Cardiac septum (tissue), 1 donor: ENCODE measurements around the gene SEPTIN12. TPM values are rescaled to one million over a fixed set of nuclear protein-coding genes. Genes with fewer than 3 reads are reported as not detected.

Source experiments
- DNase-seq: peaks from one replicate; pipeline ENCODE4 v3.0.0-alpha.2; 2020; ENCODE audit warnings: low spot score
- intact Hi-C: fragments of 100-400 bp; cut with DNase I; formaldehyde crosslinking; loops from one replicate; pipeline ENCODE4 v1.14.0; 2022
- total RNA-seq: library from RNA; stranded (reverse); fragmentation: NEBNext Ultra II Directional; extraction: Animal tissue kit (Norgen Biotek cat#: 25700); gene quantifications from one replicate; pipeline ENCODE4 v1.2.1, GENCODE V29; 2021
- donor health status: DM: no; HTN: no; CAD: no.

Gene SEPTIN12
- total RNA-seq, 1 donor from 2014 or later = not detected

- intact Hi-C loops = loop anchor here (10.0 kb wide), 3 partner anchors 69 to 151 kb away; partner anchors contain the start of genes ANKS3, DNAAF8, NUDT16L1 and SEC14L5
- DNase-seq = no peak
Measured at GRCh38 chr16:4803898-4804762, 16.0 kb upstream of the SEPTIN12 start.

DNA sequence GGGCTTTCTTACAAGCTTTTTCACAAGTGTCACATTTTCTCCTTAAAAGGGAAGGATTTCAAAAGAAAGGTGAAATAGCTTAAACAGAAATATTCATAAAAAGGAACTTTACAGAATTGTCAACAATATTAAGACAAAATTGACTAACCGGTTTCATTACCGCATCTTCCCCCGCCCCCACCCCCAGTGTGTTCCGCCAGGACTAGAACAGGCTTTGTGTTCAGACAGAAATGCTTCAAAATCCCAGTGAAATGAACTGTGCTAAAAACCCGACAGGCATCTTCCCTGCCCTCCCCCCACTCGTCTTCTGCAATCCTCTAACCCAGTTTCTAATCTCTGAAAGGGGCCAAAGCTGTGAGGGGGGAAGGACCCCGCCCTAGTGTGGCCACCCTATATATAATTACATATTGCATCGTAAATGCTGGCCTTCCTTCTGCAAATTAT is 15.3 kb upstream of the SEPTIN12 start:
- intact Hi-C loops = loop anchor here (10.0 kb wide), 3 partner anchors 69 to 151 kb away; partner anchors contain the start of genes ANKS3, DNAAF8, NUDT16L1 and SEC14L5
- DNase-seq = no peak

GRCh38 chr16:4802659-4803287 is 14.6 kb upstream of the SEPTIN12 start:
- DNase-seq = peak; percentile 96
- intact Hi-C loops = loop anchor here (1.0 to 10.0 kb wide), 5 partner anchors 35 to 152 kb away; partner anchors contain the start of genes ANKS3, DNAAF8, NUDT16L1 and SEC14L5

DNA sequence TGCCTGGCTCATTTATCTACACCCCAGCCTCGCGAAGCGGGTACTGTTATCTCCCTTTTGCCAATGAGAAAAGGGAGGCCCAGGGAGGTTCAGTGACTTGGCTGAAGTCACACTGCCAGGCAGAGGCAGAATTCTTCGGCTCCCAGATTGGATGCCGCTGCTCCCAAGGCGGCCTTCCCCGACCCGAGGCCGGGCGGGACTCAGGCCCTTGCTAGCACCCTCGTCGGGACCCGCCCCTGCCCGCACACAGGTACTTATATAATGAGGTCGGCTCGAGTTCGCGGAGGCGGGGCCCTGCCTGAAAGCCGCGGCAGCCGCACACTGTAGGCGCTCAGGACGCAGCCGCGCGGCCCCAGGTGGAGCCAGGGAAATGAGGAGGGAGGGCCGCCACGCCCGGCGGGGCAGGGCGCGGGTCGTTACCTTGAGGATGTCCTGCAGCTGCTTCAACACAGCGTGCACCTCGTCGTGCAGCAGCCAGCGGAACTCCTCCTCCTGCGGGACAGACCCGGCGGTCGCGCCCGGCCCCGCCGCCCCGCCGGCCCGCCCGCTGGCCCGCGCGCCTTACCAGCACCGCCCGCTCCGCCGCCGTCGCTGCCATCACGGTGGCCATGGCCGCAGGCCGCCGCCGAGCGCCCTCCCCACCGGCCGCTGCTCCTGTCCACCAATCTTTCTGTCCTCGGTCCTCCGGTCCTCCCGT is 14.0 kb upstream of the SEPTIN12 start, which contains the start of gene ROGDI:
ROGDI (minus strand) TSS at position 672 of the 697 bp plus-strand sequence; CDS start at position 610, 62 bp downstream.
- DNase-seq = peak; percentile 90
- intact Hi-C loops = loop anchor here (1.0 to 10.0 kb wide), 5 partner anchors 35 to 153 kb away; partner anchors contain the start of genes ANKS3, DNAAF8, NUDT16L1 and SEC14L5

DNA sequence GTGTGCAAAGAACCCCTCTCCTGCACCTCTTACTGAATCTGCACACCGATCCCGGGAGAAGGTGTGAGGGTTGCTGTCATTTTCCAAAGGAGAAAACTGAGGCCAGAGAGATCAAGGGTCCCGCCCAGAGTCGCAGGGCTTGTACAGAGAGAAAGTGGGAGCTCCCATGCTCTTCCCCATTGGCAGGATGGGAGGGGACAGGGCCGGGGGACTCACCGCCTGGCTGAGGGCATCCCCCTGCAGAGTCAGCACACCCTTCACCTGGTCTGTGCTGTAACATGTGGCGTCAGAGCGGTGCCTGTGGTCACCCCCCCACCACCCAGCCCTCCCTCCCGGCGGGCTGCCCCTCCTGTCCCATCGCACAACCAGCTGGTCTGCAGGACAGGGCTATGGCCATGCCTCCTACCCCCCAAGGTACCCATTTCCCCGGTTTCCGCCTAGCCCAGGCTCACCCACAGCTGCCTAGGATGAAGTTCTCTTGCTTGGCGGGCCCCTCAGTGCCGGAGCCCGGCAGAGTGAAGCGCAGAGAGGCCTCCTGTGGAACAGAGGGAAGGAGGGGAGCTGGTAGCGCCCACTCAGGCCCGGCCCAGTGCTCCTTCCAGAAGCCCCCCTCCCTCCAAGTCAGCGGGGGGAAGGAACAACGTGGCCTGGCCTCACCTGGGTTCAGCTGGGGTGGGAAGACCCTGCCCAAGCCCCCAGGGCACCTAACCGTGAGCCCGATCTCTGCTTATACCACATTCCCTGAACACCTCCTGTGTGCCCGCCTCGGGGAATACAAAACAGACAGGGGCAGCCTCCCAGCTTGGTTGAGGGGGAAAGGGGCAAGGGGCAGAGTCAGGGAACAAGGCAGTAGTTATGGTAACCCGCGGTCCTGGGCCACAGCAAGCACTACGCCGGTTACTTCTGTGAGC is 13.2 kb upstream of the SEPTIN12 start:
- intact Hi-C loops = loop anchor here (10.0 kb wide), 3 partner anchors 67 to 153 kb away; partner anchors contain the start of genes ANKS3, DNAAF8, NUDT16L1 and SEC14L5
- no peak for DNase-seq

DNA sequence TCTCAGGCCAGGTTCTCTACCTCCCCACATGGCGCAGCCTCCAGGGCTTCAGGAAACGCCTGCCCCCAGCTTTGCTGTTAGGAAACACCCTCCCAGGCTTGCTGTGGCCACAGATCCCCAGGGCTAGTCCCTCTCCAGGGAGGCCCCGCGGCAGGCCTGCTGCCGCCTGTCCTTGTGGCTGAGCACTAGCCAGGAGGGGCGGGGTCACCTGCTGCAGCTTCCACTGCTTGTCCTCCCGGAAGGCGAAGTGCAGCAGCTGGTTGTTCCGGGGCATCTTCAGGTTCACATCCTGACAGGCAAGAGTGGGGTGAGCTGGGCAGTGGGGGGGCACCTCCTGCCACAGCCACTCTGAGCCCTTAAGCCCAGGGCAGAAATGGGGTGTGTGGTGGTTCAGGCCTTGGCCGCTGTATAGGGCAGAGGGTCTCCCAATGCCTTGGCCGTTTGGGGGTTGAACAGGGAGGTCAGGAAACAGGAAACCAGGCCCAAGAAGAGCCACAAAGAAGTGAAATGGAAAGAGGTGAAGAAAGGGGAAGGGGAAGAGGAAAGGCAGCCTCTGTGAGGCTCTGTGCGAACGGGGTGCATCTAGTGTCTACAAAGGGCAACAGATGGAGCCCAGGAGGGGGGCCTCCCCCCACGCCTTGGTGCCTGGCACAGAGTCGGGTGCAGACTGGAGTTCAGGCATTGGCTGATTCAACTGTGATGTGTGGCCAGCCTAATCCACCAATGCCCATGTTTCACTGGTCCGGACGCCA is 12.3 kb upstream of the SEPTIN12 start:
- peak; percentile 83 for DNase-seq
- intact Hi-C loops = loop anchor here (10.0 kb wide), 3 partner anchors 66 to 154 kb away; partner anchors contain the start of genes ANKS3, DNAAF8, NUDT16L1 and SEC14L5

DNA sequence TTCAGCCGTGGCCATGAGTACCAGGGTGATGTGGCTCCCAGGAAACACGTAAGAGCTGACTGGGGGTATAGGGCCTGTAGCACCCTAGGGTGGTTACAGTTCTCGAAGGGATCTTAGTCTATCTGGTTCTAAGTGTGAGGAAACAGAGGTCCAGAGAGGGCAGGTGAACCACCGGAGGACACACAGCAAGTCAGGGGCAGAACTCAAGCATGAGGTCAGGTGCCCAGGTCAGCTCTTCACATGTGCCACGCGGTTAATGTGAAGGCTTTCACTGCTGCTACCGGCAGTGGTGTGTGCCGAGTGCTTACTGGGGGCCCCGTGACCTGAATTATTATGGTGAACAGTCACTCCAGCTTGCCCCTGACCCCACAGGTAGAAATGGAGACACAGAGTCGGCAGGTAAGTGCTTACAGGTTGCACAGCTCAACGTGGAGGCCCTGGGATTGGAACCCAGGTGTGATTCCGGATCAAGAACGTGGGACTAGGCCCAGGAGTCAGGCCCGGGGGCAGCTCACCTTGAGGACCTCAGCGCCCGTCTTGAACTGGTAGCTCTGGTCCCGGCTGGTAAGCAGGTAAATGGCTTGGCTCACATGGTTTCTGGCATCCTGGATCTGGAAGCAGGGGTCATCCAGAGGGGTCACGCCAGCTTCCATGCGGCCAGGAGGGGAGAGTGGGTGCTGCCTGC is 11.2 kb upstream of the SEPTIN12 start:
- intact Hi-C loops = no loop called here
- DNase-seq = no peak

GRCh38 chr16:4798456-4798855 is 10.3 kb upstream of the SEPTIN12 start:
- intact Hi-C loops = no loop called here
- DNase-seq = no peak

DNA sequence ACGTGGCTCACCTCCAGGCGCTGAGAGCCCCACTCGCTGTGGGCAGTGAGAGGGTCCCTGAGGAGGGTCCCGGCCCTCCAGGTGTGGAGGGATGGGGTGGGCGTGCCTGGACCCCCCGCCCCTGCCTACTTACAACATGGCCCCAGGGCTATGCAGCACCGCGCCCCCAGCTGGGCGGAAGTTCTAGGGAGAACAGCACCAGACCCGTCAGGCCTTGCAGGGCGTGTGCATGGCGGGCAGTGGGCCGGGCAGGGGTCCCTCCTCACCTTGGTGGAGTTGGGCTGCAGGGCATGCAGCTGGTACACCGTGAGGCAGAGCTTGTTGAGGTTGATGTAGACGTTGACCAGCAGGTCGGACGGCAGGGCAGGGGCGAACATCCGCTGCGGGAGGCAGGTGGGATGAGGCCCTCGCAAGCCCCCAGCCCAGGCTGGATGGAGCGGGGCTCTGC is 9.7 kb upstream of the SEPTIN12 start:
- intact Hi-C loops = no loop called here
- no peak for DNase-seq

GRCh38 chr16:4796982-4797804 is 9.0 kb upstream of the SEPTIN12 start:
- intact Hi-C loops = no loop called here
- no peak for DNase-seq

- intact Hi-C loops = no loop called here
- no peak for DNase-seq
Measured at GRCh38 chr16:4795828-4796572, 7.9 kb upstream of the SEPTIN12 start.

DNA sequence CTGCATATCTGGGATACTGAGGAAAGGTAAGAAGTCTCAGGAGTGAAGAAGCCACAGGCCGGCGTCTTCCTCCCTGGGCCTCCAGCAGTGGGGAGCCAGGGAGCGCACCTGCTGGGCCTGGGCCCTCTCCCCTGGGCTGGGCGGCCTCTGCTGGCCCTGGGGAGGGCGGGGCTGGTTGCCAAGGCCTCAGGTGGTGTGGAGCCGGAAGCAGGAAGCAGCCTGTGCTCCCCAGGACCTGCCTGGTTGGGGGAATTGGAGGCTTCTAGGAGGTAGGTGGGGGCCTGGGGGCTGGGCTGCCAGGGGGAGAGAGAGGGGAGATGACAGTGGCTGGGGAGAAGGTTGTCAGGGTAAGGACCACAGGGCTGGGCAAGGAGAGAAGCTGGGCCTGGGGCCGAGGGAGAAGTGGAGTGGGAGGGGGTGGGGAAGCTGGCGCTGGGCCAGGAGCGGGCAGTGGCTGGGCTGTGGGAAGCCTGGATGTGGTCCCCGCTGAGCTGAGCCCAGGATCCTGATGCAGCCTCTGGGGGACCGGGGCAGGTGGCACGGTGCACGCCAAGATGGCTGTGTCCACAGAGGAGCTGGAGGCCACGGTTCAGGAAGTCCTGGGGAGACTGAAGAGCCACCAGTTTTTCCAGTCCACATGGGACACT is 7.2 kb upstream of the SEPTIN12 start, which contains the start of gene SMIM22:
SMIM22 (plus strand) TSS at position 189 of the 647 bp plus-strand sequence; CDS start at position 555, 366 bp downstream.
- DNase-seq = no peak
- intact Hi-C loops = no loop called here

- no peak for DNase-seq
- intact Hi-C loops = no loop called here
Measured at GRCh38 chr16:4792951-4793513, 4.9 kb upstream of the SEPTIN12 start.

GRCh38 chr16:4790871-4791270 is 2.7 kb upstream of the SEPTIN12 start:
- intact Hi-C loops = no loop called here
- no peak for DNase-seq

- intact Hi-C loops = no loop called here
- no peak for DNase-seq
Measured at GRCh38 chr16:4790261-4790660, 2.1 kb upstream of the SEPTIN12 start.
